K562 (cell line): ENCODE results near the gene SMR3B. TPM values are rescaled to one million over a fixed set of nuclear protein-coding genes. Genes with fewer than 3 reads are reported as not detected.

Source experiments
- ATAC-seq: fragments of 200-7000 bp; cut with Tn5 transposase; 3 replicates; pipeline ENCODE4 v1.9.1; 2020; ENCODE audit warnings: moderate library complexity
- BruUV-seq: library from RNA; stranded (reverse); fragments of 400-500 nt; replicated peaks from 2 replicates; lab custom pipeline; 2021; lab: Mats Ljungman, UMichigan
- CTCF ChIA-PET: fragments of 300-600 bp; formaldehyde crosslinking; extraction: SDS; loops from one replicate; lab custom pipeline; 2021; ENCODE audit warnings: low intra/inter-chr PET ratio; lab: Yijun Ruan, JAX
- POLR2A ChIA-PET: fragments of 300-600, 350-650 bp; sonication (Branson Sonifier 250); formaldehyde crosslinking; extraction: SDS; loops from one replicate; lab custom pipeline; 2021; ENCODE audit warnings: antibody characterized with exemption, inconsistent platforms; lab: Yijun Ruan, JAX
- DNase-seq, 4 experiments: peaks; one replicate each; pipeline versions ENCODE4 v3.0.0 to v3.0.0-alpha.2; 2011 to 2018; ENCODE audit warnings: low spot score in 3 of 4, mixed read lengths in 3 of 4; ENCODE audit errors: extremely low read depth in 1 of 4
- FAIRE-seq: peaks from 2 replicates; lab custom pipeline; 2011; peaks lifted over from hg19 to GRCh38; lab: Jason Lieb, UNC
- H2AFZ ChIP-seq: 2 replicates; pipeline ENCODE4 v1.6.0; 2011; ENCODE audit warnings: low read depth, low read length, control low read depth, inconsistent platforms
- H3K27ac ChIP-seq: fragments of 200-600 bp; 3 replicates; pipeline ENCODE4 v1.8.0; 2011; ENCODE audit warnings: low read depth, mild to moderate bottlenecking, control low read depth, inconsistent platforms, low read length, moderate library complexity, mixed read lengths; ENCODE audit errors: extremely low read depth
- H3K27me3 ChIP-seq, 2 experiments: fragments of 300-600 bp in 1 of 2; 2 replicates in 1 of 2; 3 replicates in 1 of 2; pipeline versions ENCODE4 v1.6.0 to v1.8.0; 2011; ENCODE audit warnings: inconsistent platforms in 2 of 2, low read length in 2 of 2, mild to moderate bottlenecking in 1 of 2, mixed read lengths in 1 of 2, moderate library complexity in 1 of 2; ENCODE audit not compliant: control insufficient read depth in 2 of 2, insufficient read depth in 2 of 2
- H3K36me3 ChIP-seq: fragments of 300-600 bp; 3 replicates; pipeline ENCODE4 v1.8.0; 2011; ENCODE audit warnings: mild to moderate bottlenecking, low read length, inconsistent platforms; ENCODE audit not compliant: control insufficient read depth, insufficient read depth
- H3K4me1 ChIP-seq, 2 experiments: fragments of 200-600 bp in 1 of 2; replicated peaks in 1 of 2; 2 replicates in 1 of 2; 3 replicates in 1 of 2; pipeline versions ENCODE4 v1.5.1 to v1.8.0; 2011; ENCODE audit warnings: inconsistent platforms in 2 of 2, low read length in 2 of 2, mild to moderate bottlenecking in 1 of 2, mixed read lengths in 1 of 2, moderate library complexity in 1 of 2; ENCODE audit not compliant: control insufficient read depth in 2 of 2, insufficient read depth in 2 of 2
- H3K4me2 ChIP-seq: 2 replicates; pipeline ENCODE4 v1.6.1; 2011; ENCODE audit warnings: low read length, control low read depth, inconsistent platforms, mixed read lengths; ENCODE audit not compliant: insufficient read depth
- H3K4me3 ChIP-seq: fragments of 200-600 bp; sonication (generic), shearing (Covaris generic); 2 replicates; pipeline ENCODE4 v1.5.1; 2016; ENCODE audit warnings: control low read depth, inconsistent platforms
- H3K79me2 ChIP-seq: fragments of 200-600 bp; 3 replicates; pipeline ENCODE4 v1.8.0; 2011; ENCODE audit warnings: low read length, inconsistent platforms; ENCODE audit not compliant: control insufficient read depth, insufficient read depth
- H3K9ac ChIP-seq, 2 experiments: 2 replicates each; pipeline versions ENCODE4 v1.6.0 to v1.6.1; 2011; ENCODE audit warnings: low read depth in 2 of 2, low read length in 2 of 2, control low read depth in 1 of 2, inconsistent platforms in 1 of 2, mild to moderate bottlenecking in 1 of 2, mixed read lengths in 1 of 2; ENCODE audit not compliant: insufficient read depth in 1 of 2
- H3K9me1 ChIP-seq: one replicate; pipeline ENCODE4 v1.6.0; 2011; ENCODE audit warnings: inconsistent platforms, mild to moderate bottlenecking, low read length, moderate library complexity; ENCODE audit not compliant: control insufficient read depth, insufficient read depth
- H3K9me3 ChIP-seq: replicated peaks from 2 replicates; pipeline ENCODE4 v1.5.1; 2011; ENCODE audit warnings: low read depth, low read length, inconsistent platforms; ENCODE audit not compliant: control insufficient read depth, insufficient read depth
- H4K20me1 ChIP-seq: replicated peaks from 2 replicates; pipeline ENCODE4 v1.6.1; 2011; ENCODE audit warnings: low read length, inconsistent platforms, mixed read lengths; ENCODE audit not compliant: control insufficient read depth, insufficient read depth
- CTBP1 ChIP-seq: fragments of 450-650 bp; IDR thresholded peaks from 2 replicates; pipeline ENCODE4 v1.6.1; 2016; ENCODE audit warnings: borderline replicate concordance
- HDAC6 ChIP-seq: IDR thresholded peaks from 2 replicates; pipeline ENCODE4 v1.6.1; 2012; ENCODE audit warnings: low read depth, mild to moderate bottlenecking, control low read depth, inconsistent platforms, low read length, moderate library complexity
- MAZ ChIP-seq, 2 experiments: fragments of 450-650 bp in 1 of 2; sonication (generic) in 1 of 2; formaldehyde crosslinking; IDR thresholded peaks in 1 of 2; conservative IDR thresholded peaks in 1 of 2; 2 replicates each; pipeline versions ENCODE4 v1.4.0 to v1.5.0; 2020; ENCODE audit warnings: mild to moderate bottlenecking in 1 of 2, missing genetic modification reagents in 1 of 2
- MBD2 ChIP-seq: sonication (generic); IDR thresholded peaks from 2 replicates; pipeline ENCODE4 v1.6.1; 2016; ENCODE audit warnings: low read depth, borderline replicate concordance
- PML ChIP-seq: IDR thresholded peaks from 2 replicates; pipeline ENCODE4 v1.6.1; 2012; ENCODE audit warnings: low read length, inconsistent platforms
- RAD21 ChIP-seq, 2 experiments: fragments of 250-450 bp in 1 of 2; fragments of 450-650 bp in 1 of 2; sonication (Bioruptor Pico) in 1 of 2; formaldehyde crosslinking in 1 of 2; IDR thresholded peaks in 1 of 2; conservative IDR thresholded peaks in 1 of 2; 2 replicates each; pipeline versions ENCODE4 v1.4.0 to v1.8.0; 2020 to 2022; ENCODE audit warnings: mild to moderate bottlenecking in 2 of 2, moderate library complexity in 1 of 2
- SP2 ChIP-seq: IDR thresholded peaks from 2 replicates; pipeline ENCODE4 v1.6.1; 2011; ENCODE audit warnings: mild to moderate bottlenecking, low read depth, low read length, moderate library complexity; ENCODE audit not compliant: poor library complexity, severe bottlenecking; ENCODE audit errors: extremely low read depth
- THRAP3 ChIP-seq: fragments of 450-650 bp; IDR thresholded peaks from 2 replicates; pipeline ENCODE4 v1.6.1; 2016; ENCODE audit warnings: mild to moderate bottlenecking, inconsistent platforms, borderline replicate concordance
- ZKSCAN3 ChIP-seq: fragments of 250-450 bp; sonication (Bioruptor Pico); IDR thresholded peaks from 2 replicates; pipeline ENCODE4 v1.4.0; 2020
- ZNF644 ChIP-seq: fragments of 200-800 bp; sonication (Bioruptor generic); IDR thresholded peaks from 2 replicates; pipeline ENCODE4 v1.6.1; 2016; ENCODE audit warnings: low read depth, missing genetic modification characterization, missing compliant biosample characterization
- WGBS: fragments of 100-300 bp; shearing (Covaris generic); methylation state at CpG from one replicate; pipeline ENCODE4 v1.1.6; 2016; ENCODE audit warnings: low coverage, mixed read lengths; ENCODE audit not compliant: insufficient coverage; ENCODE audit errors: missing lambda C conversion rate; 5-methylcytosine and 5-hydroxymethylcytosine counted together
- in situ Hi-C: fragments of 300-500 bp; cut with MboI; formaldehyde crosslinking; loops from 4 replicates; pipeline ENCODE4 v1.15.0; 2018; ENCODE audit warnings: inconsistent platforms, mixed read lengths
- intact Hi-C: fragments of 100-400 bp; cut with micrococcal nuclease; formaldehyde crosslinking; loops from 2 replicates; pipeline ENCODE4 v1.14.2; 2022
- polyA plus RNA-seq, 8 experiments: library from polyadenylated mRNA; depleted of rRNA in 4 of 8; stranded (reverse) in 5 of 8; unstranded in 3 of 8; fragments of >200 nt; fragmentation: Nextera tagmentation in 2 of 8; fragmentation: Illumina TruSeq in 1 of 8; extraction: Ambion mirVana in 2 of 8; extraction: Trizol in 1 of 8; gene quantifications; 2 replicates each; pipeline versions ENCODE4 v1.2.1 to v1.2.3, GENCODE V29; 2011 to 2014; ENCODE audit warnings: inconsistent platforms in 1 of 8, missing spikeins in 1 of 8
- total RNA-seq, 7 experiments: library from RNA; depleted of rRNA in 6 of 7; stranded (reverse); fragments of >200 nt in 6 of 7; fragmentation: Illumina TruSeq in 2 of 7; extraction: Trizol in 2 of 7; gene quantifications; 2 replicates each; pipeline versions ENCODE4 v1.2.1 to v1.2.3, GENCODE V29; 2011 to 2021; ENCODE audit warnings: low replicate concordance in 1 of 7

SMR3B gene
- total and polyA plus RNA-seq, 9 of the 15 experiments (the other 6 are each of a cell fraction or from before 2014, with no cell fraction given) = not detected

DNA sequence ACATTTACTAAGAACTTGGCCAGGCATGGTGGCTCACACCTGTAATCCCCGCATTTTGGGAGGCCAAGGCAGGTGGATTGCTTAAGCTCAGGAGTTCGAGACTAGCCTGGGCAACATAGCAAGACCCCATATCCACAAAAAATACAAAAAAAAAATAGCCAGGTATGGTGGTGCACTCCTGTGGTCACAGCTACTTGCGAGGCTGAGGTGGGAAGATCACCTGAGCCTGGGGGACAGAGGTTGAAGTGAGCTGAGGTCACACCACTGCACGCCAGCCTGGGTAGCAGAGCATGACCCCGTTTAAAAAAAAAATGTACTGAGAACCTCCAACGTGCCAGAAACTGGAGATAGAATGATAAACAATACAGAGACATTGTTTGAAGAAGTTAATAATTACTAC lies 22.8 kb downstream of the SMR3B start:
- H3K27me3 ChIP-seq = no peaks in the 10 kb centered on the region
- BruUV-seq = no TSS peak
- POLR2A ChIA-PET = no interaction called here
- H3K4me3 ChIP-seq = no peak overlapping the region
- ATAC-seq = no peak
- H3K36me3 ChIP-seq = no peaks in the 10 kb centered on the region
- H3K9me1 ChIP-seq = no peaks in the 10 kb centered on the region
- no peaks in the 10 kb centered on the region for H3K79me2 ChIP-seq
- TF ChIP-seq THRAP3 = no peak
- TF ChIP-seq SP2 = no peak
- no peak for TF ChIP-seq ZKSCAN3
- TF ChIP-seq, all 486 proteins: peak for 0
- H3K9me3 ChIP-seq = no peaks in the 10 kb centered on the region; the same call in 1 of the 2 replicates
- H3K4me2 ChIP-seq = no peak overlapping the region
- H4K20me1 ChIP-seq = no peaks in the 10 kb centered on the region
- no peak for FAIRE-seq
- 2% methylated on average over 6 of the region's 6 CpGs for WGBS
- in situ Hi-C loops (no loop called here), intact Hi-C loops (no loop called here)
- H3K9ac ChIP-seq = no peak overlapping the region
- CTCF ChIA-PET = no interaction called here
- no peak for DNase-seq
- H3K27ac ChIP-seq = no peak overlapping the region
- no peak overlapping the region for H2AFZ ChIP-seq
- H3K4me1 ChIP-seq = no peaks in the 10 kb centered on the region

DNA sequence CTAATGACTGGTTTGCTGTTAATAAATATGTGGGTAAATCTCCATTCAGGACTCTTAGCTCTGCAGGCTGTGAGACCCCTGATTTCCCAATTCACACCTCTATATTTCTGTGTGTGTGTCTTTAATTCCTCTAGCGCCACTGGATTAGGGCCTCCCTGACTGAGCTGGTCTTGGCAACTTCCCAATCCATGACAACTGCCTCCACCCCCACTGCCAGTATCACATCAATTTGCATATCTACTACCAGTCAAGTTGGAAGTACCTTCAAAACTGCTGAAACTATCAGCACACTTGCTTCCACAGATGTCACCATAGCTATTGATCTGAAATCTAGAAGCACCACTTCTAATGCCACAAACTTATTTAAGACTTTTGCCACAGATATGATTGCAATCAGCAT lies 42.4 kb downstream of the SMR3B start:
- ATAC-seq = no peak
- ChIA-PET POLR2A (interaction anchor here (0.8 kb wide), 1 partner anchor 23 kb away, joined by 3 read pairs; no protein-coding TSS in a partner anchor), CTCF (no interaction called here)
- WGBS = 0% methylated on average over 1 of the region's 1 CpG
- no TSS peak for BruUV-seq
- no peaks in the 10 kb centered on the region for H4K20me1 ChIP-seq
- no peak overlapping the region for H3K27ac ChIP-seq
- no peak overlapping the region for H3K4me2 ChIP-seq
- H3K4me1 ChIP-seq = no peaks in the 10 kb centered on the region
- no peak for FAIRE-seq
- no peaks in the 10 kb centered on the region for H3K9me3 ChIP-seq
- TF ChIP-seq MBD2 (no peak), ZNF644 (no peak), RAD21 (CRISPR knock-in tag; conservative IDR thresholded peaks at IDR 0.05 in 1 of 2, IDR thresholded peaks at IDR 0.05 in 1 of 2) (no peak), MAZ (CRISPR knock-in tag; conservative IDR thresholded peaks at IDR 0.05 in 1 of 2, IDR thresholded peaks at IDR 0.05 in 1 of 2) (no peak), CTBP1 (no peak), HDAC6 (no peak), PML (no peak)
- no peaks in the 10 kb centered on the region for H3K79me2 ChIP-seq
- intact Hi-C loops (no loop called here), in situ Hi-C loops (no loop called here)
- H3K9me1 ChIP-seq = no peaks in the 10 kb centered on the region
- H3K4me3 ChIP-seq = no peak overlapping the region
- H3K36me3 ChIP-seq = no peaks in the 10 kb centered on the region
- H3K9ac ChIP-seq = no peak overlapping the region
- no peaks in the 10 kb centered on the region for H3K27me3 ChIP-seq
- DNase-seq = no peak
- H2AFZ ChIP-seq = no peak overlapping the region
